ENCODE results near the gene MPIG6B.
A peak's percentile ranks its signal among the peaks of the same experiment; 100 is the strongest.

MPIG6B gene

DNA sequence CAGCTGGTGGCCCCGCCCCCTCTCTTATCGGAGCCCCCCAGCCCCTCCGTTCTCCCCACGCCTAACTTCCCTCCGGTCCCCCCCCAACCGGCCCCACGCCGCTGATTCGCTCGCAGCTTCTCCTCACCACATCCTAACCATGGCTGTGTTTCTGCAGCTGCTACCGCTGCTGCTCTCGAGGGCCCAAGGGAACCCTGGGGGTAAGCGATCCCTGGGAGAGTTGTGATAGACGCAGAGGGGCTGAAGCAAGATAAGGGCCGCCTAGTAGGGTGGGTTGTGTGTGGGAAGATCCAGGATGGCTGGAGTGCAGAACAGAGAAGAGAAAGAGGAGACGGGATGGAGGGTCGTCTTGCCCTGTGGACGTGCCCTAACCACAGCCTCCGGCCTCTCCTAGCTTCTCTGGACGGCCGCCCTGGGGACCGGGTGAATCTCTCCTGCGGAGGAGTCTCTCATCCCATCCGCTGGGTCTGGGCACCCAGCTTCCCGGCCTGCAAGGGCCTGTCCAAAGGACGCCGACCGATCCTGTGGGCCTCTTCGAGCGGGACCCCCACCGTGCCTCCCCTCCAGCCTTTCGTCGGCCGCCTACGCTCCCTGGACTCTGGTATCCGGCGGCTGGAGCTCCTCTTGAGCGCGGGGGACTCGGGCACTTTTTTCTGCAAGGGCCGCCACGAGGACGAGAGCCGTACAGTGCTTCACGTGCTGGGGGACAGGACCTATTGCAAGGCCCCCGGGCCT, at the start of gene MPIG6B:
Gene MPIG6B, plus strand, starts transcription at position 129 of the 735 bp plus-strand sequence. Its CDS starts 11 bp downstream, at position 140.
- no peak for DNase-seq

DNA sequence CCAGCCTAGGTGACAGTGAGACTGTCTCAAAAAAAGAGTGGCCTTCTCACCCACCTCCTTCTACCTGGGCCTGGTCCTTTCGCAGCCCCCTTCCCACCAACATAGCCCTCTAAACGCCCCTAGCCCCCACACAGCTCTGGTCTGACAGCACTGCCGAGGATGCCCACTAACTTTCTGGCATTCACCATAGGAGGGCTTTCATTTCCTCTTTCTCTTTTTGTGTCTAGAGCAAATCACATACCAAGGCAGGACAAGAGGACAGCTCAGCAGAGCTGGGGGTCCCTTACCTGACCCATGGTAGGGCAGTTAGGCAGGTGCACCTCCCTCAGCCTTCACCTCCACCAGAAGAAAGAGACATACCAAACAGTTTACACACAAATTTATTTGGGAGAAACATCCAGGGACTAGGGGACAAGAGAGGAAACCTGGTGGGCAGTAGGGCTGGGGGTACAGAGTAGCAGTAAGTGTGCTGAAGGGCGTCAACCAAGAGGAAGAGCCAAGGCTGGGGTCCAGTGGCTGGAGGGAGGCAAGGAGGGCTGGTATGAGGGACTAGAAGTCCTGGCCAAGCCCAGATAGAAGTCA, 46.8 kb upstream of the MPIG6B start:
- no peak for DNase-seq

DNA sequence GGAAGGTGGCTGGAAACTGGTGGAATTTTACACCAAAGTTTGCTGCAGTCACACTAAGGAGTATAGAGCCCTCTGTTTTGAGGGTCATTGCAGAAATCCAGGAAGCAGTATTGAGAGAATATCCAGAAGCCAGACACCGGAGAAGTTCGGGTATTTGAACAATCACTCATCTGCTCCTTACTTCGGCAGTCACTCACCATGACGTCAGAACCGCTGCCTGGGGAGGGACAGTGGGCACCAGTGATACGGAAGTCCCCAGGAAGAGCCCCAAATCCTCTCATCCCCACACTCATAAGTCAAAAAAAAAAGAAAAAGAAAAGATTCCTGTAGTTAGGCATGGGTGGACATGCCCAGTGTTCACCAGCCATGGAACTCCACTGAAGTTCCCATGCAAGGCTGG, 46.3 kb upstream of the MPIG6B start:
- DNase-seq = no peak

GRCh38 chr6:31677955-31678354, 45.2 kb upstream of the MPIG6B start:
- no peak for DNase-seq

DNA sequence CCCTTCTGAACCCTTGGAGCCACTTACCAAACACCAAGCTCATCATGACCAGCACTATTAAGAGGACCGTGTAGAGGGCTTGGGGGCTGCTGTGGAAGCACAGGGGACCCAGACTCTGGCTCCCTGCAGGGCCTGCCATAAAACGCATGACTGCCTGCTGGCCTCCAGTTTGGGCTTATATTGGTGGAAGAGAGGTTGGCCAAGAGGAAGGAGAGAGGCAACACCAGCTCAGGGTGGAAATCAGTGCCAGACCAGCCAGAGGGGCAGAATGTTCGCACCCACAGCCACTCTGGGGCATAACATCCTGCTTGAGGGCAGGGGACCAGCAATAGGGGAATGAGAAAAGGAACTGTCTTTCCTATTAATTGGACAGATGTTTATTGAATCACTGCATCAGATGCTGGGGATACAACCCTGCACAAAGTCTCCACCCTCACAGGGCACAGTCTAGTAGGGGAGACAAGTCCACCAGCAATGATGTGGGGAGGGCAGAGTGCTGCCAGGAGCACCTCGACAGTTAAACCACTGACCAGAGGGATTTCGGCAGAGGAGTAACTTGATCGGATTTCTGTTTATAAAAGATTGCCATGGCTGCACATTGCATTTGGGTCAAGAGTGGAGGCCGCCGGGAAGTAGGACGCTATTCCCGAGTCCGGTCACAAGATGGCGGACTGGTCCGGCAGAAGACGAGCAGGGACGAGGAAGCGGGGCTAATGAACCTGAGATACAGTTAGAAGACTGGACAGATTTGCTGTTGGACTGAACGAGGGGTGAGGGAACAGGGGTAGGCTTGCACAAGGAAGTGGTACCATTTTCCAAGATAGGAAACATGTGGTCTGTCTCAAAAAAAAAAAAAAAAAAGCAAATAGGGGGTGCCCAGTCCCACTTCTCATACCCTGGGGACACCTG, 42.7 kb upstream of the MPIG6B start, which contains the start of gene LY6G5C:
Gene LY6G5C, minus strand, starts transcription at position 842 of the 909 bp plus-strand sequence. Its CDS starts 694 bp downstream, at position 148.
- DNase-seq = peak; percentile 27

GRCh38 chr6:31681135-31681671, 42.0 kb upstream of the MPIG6B start:
- no peak for DNase-seq

- DNase-seq = no peak
Measured at GRCh38 chr6:31683591-31683990, 39.6 kb upstream of the MPIG6B start.

- DNase-seq = no peak
Measured at GRCh38 chr6:31686483-31686882, 36.7 kb upstream of the MPIG6B start.

DNA sequence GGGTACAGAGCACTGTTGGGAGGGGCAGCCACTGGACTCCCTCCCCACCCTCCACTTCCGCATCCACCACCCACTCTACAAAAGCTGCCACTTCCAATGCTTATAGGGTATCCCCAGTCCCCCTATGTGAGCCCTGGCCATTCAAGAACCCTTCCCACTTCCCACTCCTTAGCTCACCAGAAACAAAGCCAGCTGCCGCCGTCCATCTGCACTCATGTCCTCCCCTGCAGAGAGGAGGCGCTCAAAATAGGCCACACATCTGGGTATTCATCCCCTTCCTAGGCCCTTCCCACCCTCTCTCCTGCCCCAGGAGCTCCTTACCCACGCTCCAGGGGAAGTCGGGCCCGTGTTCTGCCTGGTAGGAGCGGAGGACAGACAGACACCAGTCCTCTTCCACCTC, 35.9 kb upstream of the MPIG6B start:
- DNase-seq = no peak

- DNase-seq = no peak
Measured at GRCh38 chr6:31687860-31688693, 35.1 kb upstream of the MPIG6B start.

DNA sequence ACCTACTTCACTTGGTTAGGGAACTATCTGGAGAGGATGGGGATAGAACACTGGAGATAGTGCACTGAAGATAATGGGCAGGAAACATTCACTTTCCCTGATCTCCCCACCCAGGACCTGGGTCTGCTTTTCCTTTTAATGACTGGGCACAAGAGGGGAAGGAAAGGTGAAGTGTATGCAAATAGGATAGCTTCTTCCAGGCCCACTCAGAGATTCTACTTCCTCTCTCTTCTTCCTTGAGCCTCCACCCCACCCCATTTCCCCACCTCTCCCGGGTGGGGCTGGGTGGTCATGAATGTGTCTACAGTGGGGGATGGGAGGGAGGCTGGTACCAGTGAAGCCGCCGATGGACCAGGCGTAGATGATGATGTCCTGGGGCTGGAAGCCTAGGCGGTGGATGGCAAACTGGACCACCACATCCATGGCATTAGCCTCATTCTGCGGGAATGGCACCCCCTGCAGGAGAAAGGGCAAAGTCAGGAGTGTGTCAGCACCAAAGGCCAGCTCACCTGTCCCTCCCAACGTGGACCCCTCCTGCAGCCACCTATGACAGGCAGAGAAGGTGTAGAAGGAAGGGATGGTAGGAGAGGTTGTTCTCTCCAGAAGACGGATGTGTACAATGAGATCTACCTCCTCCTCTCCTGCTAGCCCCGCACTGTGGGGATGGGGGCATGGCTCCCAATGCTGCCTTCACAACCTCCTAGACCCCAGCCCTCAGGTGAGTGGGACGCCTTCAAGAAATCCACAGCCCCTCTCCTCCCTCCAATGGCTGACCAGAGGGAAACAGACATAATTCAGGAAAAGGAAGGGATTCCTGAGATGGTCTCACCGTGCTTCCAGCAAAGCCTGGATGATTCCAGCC, 33.7 kb upstream of the MPIG6B start:
- DNase-seq = no peak

DNA sequence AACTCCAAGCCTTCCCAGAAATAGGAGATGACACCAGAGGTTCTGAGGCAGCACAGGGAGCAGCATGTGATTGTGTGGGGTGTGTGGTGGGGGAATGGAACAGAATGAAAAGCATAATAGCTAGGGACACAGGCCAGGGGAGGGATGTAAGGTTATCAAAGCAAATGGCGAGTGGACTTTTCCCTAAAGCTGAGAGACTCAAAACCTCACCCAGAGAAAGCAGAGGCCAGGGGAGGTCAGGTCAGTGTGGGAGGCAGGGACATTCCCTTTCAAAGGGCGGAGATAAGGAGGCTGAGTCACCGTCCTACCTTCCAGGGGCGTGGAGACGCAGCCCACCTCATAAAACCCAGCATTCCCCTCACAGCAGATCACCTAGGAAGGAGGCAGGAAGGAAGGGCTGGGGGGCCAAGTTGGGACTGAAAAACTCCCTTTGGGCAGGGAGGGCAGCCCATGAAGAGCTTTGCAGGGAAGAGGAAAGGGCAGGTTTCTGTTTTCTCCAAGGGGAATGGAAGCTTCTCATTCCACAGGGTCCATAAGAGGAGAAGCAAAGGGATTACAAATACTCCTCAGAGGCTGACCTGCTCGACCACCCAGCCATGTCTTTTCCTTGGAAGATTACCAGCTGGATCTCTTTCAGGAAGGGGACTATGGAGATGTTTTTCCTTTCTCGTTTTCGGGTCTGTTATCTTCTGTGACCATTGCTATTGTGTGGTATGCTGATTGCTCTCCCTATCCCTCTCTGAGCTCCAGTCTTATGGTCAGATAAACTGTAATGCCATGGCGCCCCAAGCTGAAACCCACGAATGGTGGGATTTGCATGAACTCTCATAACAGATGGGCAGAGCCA, 32.7 kb upstream of the MPIG6B start:
- no peak for DNase-seq

GRCh38 chr6:31691078-31691463, 32.1 kb upstream of the MPIG6B start:
- no peak for DNase-seq

DNA sequence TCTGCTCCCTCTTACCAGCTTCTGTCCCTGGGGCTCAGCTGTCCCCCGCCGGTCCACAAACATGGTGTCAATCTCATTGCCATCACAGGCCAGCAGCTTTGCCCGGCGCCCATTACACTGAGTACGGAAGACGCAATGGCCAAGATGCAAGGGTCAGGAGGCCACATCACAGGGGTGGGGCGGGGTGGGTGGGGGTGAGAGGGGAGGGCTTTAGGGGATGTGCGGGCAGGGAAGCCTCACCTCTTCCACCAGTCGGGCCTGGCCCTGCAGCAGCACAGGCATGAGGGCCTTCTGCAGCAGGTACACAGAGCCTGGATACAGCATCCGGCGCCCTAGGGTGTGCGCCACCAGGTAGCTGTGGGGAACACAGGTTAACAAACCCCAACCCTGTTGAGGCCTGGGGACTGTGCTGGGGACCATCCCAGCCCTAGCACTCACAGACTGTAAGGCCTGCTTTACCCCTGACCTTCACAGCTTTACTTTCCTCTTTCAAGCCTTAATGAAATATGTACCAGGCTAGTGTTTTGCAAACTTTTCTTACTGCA, 31.5 kb upstream of the MPIG6B start:
- no peak for DNase-seq

DNA sequence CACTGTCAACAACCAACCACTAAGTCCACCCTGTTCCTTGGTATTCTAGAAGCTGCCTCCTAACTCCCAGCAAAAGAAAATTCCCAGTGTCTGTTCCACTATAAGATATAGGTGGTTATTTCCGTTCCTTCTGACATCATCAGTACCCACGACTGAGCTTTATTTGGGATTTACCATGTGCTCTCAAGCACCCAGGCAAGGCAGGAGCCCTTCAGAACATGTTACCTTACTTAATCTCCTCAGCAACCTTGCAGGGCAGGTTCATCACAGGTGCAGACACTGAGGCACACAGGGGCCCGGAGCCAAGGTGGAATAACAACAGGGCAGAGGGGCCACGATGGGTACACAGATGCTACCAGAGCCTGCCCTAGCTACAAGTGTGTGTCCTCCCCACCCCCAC, 30.8 kb upstream of the MPIG6B start:
- DNase-seq = no peak

DNA sequence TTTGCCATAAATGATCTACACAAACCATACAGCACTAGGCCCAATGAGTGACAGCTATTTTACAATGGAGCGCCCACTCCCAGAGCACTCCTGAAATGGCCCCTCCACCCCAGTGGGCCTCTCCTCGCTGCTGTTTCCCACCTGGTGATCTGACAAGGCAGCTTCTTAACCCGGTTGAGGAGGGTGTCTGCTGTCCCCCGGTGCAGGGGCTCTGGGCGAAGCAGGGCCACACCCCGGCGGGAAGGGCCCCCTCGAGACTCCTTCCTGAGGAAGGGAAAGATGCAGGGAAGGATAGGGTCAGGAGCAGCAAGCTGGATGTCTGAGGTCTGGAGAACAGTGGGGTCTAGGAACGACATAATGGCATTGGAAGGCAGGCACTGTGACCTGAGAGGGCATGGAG, 30.3 kb upstream of the MPIG6B start:
- DNase-seq = no peak

GRCh38 chr6:31693535-31693934, 29.6 kb upstream of the MPIG6B start:
- no peak for DNase-seq

DNA sequence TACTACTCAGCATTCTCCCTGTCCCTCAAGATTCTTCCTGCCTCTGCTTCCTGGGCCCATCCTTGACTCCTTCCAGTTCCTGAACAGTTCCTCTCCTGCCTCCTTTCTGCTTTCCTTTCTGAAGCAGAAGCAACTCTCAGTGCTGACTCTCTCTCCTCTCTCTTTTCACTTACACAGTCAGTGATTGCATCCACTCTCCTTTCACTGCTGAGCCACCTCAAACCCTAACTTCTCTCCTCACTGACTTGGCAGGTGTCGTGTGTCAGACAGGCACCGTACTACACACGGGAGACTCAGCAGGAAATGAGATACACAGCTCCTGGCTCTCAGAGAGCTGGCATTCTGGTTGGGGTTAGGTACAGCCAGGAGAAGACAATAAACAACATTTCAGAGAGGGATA, 25.6 kb upstream of the MPIG6B start:
- no peak for DNase-seq

- no peak for DNase-seq
Measured at GRCh38 chr6:31700740-31701401, 22.3 kb upstream of the MPIG6B start.
